ENCODE measurements around the gene NRN1L. TPM values are rescaled to one million over a fixed set of nuclear protein-coding genes. Genes with fewer than 3 reads are reported as not detected.

The NRN1L gene
- total and polyA plus RNA-seq, 2 of the 4 experiments (the other 2 are of a cell fraction) = 0.27 TPM; not detected in 1

DNA sequence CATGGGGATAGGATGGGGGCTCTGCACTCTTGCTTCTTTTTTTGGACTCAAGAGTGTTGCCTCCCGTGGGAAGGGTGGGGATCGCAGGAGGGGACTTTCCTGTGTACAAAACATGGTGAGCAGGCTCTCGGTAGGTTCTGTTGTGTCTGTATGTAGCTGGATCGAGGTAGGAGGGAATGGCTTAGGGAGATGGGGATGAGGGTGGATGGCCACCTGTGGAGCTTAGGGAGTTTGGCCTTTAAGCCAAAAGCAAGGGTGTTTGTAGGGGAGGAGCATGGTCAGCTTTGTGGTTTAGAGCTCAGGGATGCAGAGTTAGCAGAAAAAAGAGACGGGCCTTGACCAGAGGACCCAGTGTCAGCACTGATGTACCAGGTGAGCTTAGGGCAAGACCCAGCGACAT, 22.8 kb upstream of the NRN1L start:
- H3K36me3 ChIP-seq (ENCODE audit: control insufficient read depth, insufficient read depth, low read length) = peaks cover 21% of the 10 kb centered on the region
- H4K5ac ChIP-seq (ENCODE audit: low read depth, low read length) = no peak overlapping the region
- H3K18ac ChIP-seq (ENCODE audit: low read depth, low read length) = no peak overlapping the region
- H2AK9ac ChIP-seq (replicated peaks; ENCODE audit: low read depth, low read length, poor library complexity) = no peak overlapping the region
- H3K14ac ChIP-seq (replicated peaks; ENCODE audit: low read depth, low read length) = no peak overlapping the region
- dilution Hi-C loops (cut with HindIII; ENCODE audit: low sequenced_read_pairs, unreplicated experiment) (no loop called here), intact Hi-C loops (cut with micrococcal nuclease) (no loop called here), in situ Hi-C loops (cut with MboI; ENCODE audit: low sequenced_read_pairs) (no loop called here)
- ATAC-seq (ENCODE audit: low read depth) (no peak), DNase-seq (no peak)
- H2AFZ ChIP-seq (replicated peaks; ENCODE audit: low read length, poor library complexity) = no peak overlapping the region
- H4K20me1 ChIP-seq (ENCODE audit: insufficient read depth, low read length) = peaks cover 92% of the 10 kb centered on the region
- BruUV-seq (replicated peaks) = no TSS peak
- H3K4me2 ChIP-seq (ENCODE audit: low read depth, low read length) = no peak overlapping the region
- ChIA-PET CTCF (interaction anchor here (1.8 kb wide), 1 partner anchor 45 kb away, joined by 5 read pairs; no protein-coding TSS in a partner anchor), POLR2A (ENCODE audit: unreplicated experiment) (no interaction called here)
- H3K23ac ChIP-seq (ENCODE audit: low read depth, low read length) = no peak overlapping the region
- no peak overlapping the region for H2BK15ac ChIP-seq (ENCODE audit: low read depth, low read length)
- H2BK120ac ChIP-seq (ENCODE audit: low read depth, low read length) = no peak overlapping the region
- H4K8ac ChIP-seq (ENCODE audit: low read depth in 2 of 2, low read length in 2 of 2) = no peak overlapping the region
- H3K4me1 ChIP-seq (ENCODE audit: control insufficient read depth, insufficient read depth, low read length) = peaks cover 28% of the 10 kb centered on the region
- no peak overlapping the region for H2BK5ac ChIP-seq (ENCODE audit: low read depth, low read length, poor library complexity, severe bottlenecking)
- no peak overlapping the region for H3K4ac ChIP-seq (ENCODE audit: low read depth, low read length)
- no peaks in the 10 kb centered on the region for H3K9me3 ChIP-seq (ENCODE audit: control insufficient read depth, insufficient read depth, low read length)
- WGBS, 2 experiments (ENCODE audit: extremely low coverage in 2 of 2, insufficient read length in 1 of 2) = 91% methylated on average over 5 of the region's 6 CpGs; no CpG with 5 or more reads in 1 of the 2 experiments
- no peak overlapping the region for H3K9ac ChIP-seq (ENCODE audit: low read depth, low read length)
- H3K56ac ChIP-seq (ENCODE audit: extremely low read depth, insufficient read depth, low read length) = no peak overlapping the region
- peaks cover 66% of the 10 kb centered on the region for H3K9me1 ChIP-seq (ENCODE audit: insufficient read depth, low read length)
- no peak overlapping the region for H3K27ac ChIP-seq (ENCODE audit: insufficient read depth, low read length)
- no peak overlapping the region for H2AK5ac ChIP-seq (ENCODE audit: low read depth, low read length)
- no peaks in the 10 kb centered on the region for H3K27me3 ChIP-seq (ENCODE audit: control insufficient read depth, insufficient read depth, low read length)
- no peak overlapping the region for H4K91ac ChIP-seq (ENCODE audit: insufficient read depth, low read depth, low read length)
- peaks cover 48 to 79% of the 10 kb centered on the region in 2 experiments for H3K79me1 ChIP-seq (ENCODE audit: low read depth in 1 of 2, low read length in 2 of 2)
- H2BK20ac ChIP-seq (ENCODE audit: low read depth, low read length) = no peak overlapping the region
- no peak overlapping the region for H3K4me3 ChIP-seq (ENCODE audit: insufficient read depth, low read depth, low read length)
- TF ChIP-seq POLR2A (IDR thresholded peaks at IDR 0.05; ENCODE audit: low read depth, low read length) (no peak), RAD21 (IDR thresholded peaks at IDR 0.05; ENCODE audit: low read length) (no peak), NFE2L2 (IDR thresholded peaks at IDR 0.05; ENCODE audit: low read depth, low read length) (no peak), MXI1 (IDR thresholded peaks at IDR 0.05; ENCODE audit: borderline replicate concordance, low read depth, low read length) (no peak), MAZ (IDR thresholded peaks at IDR 0.05; ENCODE audit: borderline replicate concordance, low read depth, low read length) (no peak), CHD1 (IDR thresholded peaks at IDR 0.05; ENCODE audit: low read depth, low read length) (no peak), SMC3 (IDR thresholded peaks at IDR 0.05; ENCODE audit: low read depth, low read length) (no peak), BHLHE40 (IDR thresholded peaks at IDR 0.05; ENCODE audit: low read depth, low read length) (no peak)
- TF ChIP-seq, protein P1, sequence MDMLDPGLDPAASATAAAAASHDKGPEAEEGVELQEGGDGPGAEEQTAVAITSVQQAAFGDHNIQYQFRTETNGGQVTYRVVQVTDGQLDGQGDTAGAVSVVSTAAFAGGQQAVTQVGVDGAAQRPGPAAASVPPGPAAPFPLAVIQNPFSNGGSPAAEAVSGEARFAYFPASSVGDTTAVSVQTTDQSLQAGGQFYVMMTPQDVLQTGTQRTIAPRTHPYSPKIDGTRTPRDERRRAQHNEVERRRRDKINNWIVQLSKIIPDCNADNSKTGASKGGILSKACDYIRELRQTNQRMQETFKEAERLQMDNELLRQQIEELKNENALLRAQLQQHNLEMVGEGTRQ (IDR thresholded peaks at IDR 0.05; ENCODE audit: low read depth, low read length) = no peak
- TF ChIP-seq, protein P2, sequence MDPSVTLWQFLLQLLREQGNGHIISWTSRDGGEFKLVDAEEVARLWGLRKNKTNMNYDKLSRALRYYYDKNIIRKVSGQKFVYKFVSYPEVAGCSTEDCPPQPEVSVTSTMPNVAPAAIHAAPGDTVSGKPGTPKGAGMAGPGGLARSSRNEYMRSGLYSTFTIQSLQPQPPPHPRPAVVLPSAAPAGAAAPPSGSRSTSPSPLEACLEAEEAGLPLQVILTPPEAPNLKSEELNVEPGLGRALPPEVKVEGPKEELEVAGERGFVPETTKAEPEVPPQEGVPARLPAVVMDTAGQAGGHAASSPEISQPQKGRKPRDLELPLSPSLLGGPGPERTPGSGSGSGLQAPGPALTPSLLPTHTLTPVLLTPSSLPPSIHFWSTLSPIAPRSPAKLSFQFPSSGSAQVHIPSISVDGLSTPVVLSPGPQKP (IDR thresholded peaks at IDR 0.05; ENCODE audit: borderline replicate concordance, low read depth, low read length) = no peak
